GM23248 (cell line): ENCODE results near the gene SOX6. TPM values are rescaled to one million over a fixed set of nuclear protein-coding genes. Genes with fewer than 3 reads are reported as not detected.

Experiments
- DNase-seq: peaks from one replicate; pipeline ENCODE4 v3.0.0-alpha.2; 2015
- H2AFZ ChIP-seq: fragments of 200-600 bp; sonication (generic); 2 replicates; pipeline ENCODE4 v1.6.1; 2016; ENCODE audit warnings: antibody characterized with exemption
- H3F3A ChIP-seq: fragments of 200-600 bp; sonication (generic); 2 replicates; pipeline ENCODE4 v1.6.1; 2016; ENCODE audit warnings: mild to moderate bottlenecking, antibody characterized with exemption, mixed run types; ENCODE audit not compliant: insufficient read depth
- H3K27ac ChIP-seq: fragments of 200-600 bp; sonication (generic); 2 replicates; pipeline ENCODE4 v1.5.1; 2016; ENCODE audit warnings: mild to moderate bottlenecking
- H3K27me3 ChIP-seq: fragments of 200-600 bp; sonication (generic); replicated peaks from 2 replicates; pipeline ENCODE4 v1.6.1; 2016; ENCODE audit warnings: mild to moderate bottlenecking; ENCODE audit not compliant: insufficient read depth
- H3K36me3 ChIP-seq: fragments of 200-600 bp; sonication (generic); 2 replicates; pipeline ENCODE4 v1.6.1; 2016; ENCODE audit warnings: low read depth, mild to moderate bottlenecking
- H3K4me1 ChIP-seq: fragments of 200-600 bp; sonication (generic); 2 replicates; pipeline ENCODE4 v1.6.1; 2016; ENCODE audit warnings: mild to moderate bottlenecking; ENCODE audit not compliant: insufficient read depth
- H3K4me2 ChIP-seq: fragments of 200-600 bp; sonication (generic); one replicate; pipeline ENCODE4 v1.6.1; 2016; ENCODE audit warnings: mild to moderate bottlenecking; ENCODE audit not compliant: unreplicated experiment
- H3K4me3 ChIP-seq: fragments of 200-600 bp; sonication (generic); 2 replicates; pipeline ENCODE4 v1.5.1; 2016; ENCODE audit warnings: mild to moderate bottlenecking
- H3K79me2 ChIP-seq: fragments of 200-600 bp; sonication (generic); 2 replicates; pipeline ENCODE4 v1.6.1; 2016; ENCODE audit warnings: mild to moderate bottlenecking; ENCODE audit not compliant: insufficient read depth
- H3K9ac ChIP-seq: fragments of 200-600 bp; sonication (generic); 2 replicates; pipeline ENCODE4 v1.6.1; 2016; ENCODE audit warnings: mild to moderate bottlenecking
- H3K9me2 ChIP-seq: fragments of 200-600 bp; sonication (generic); 2 replicates; pipeline ENCODE4 v1.6.1; 2016; ENCODE audit warnings: mixed run types, mild to moderate bottlenecking, moderate library complexity; ENCODE audit not compliant: insufficient read depth
- H3K9me3 ChIP-seq: fragments of 200-600 bp; sonication (generic); one replicate; pipeline ENCODE4 v1.6.1; 2017; ENCODE audit warnings: low read depth
- H4K20me1 ChIP-seq: fragments of 200-600 bp; sonication (generic); 2 replicates; pipeline ENCODE4 v1.6.0; 2016; ENCODE audit not compliant: insufficient read depth
- EZH2 ChIP-seq: fragments of 200-600 bp; sonication (generic); IDR thresholded peaks from 2 replicates; pipeline ENCODE4 v1.6.1; 2018; ENCODE audit warnings: antibody characterized with exemption, mild to moderate bottlenecking; ENCODE audit not compliant: insufficient read depth, poor library complexity, severe bottlenecking
- EZH2phosphoT487 ChIP-seq: fragments of 200-600 bp; sonication (generic); IDR thresholded peaks from 2 replicates; pipeline ENCODE4 v1.6.1; 2018; ENCODE audit warnings: antibody characterized with exemption, moderate library complexity, mild to moderate bottlenecking, low read depth; ENCODE audit not compliant: insufficient read depth
- WGBS, 2 experiments: methylation state at CpG; one replicate each; pipeline ENCODE4 v1.1.6; 2015 to 2017; ENCODE audit warnings: low lambda C conversion rate in 2 of 2, low coverage in 1 of 2; ENCODE audit errors: missing lambda C conversion rate in 2 of 2; 5-methylcytosine and 5-hydroxymethylcytosine counted together
- in situ Hi-C: fragments of 300-500 bp; cut with MboI; formaldehyde crosslinking; loops from 2 replicates; pipeline ENCODE4 v1.15.0; 2020
- polyA plus RNA-seq: library from polyadenylated mRNA; unstranded; fragments of >200 nt; fragmentation: Nextera tagmentation; extraction: Ambion mirVana; gene quantifications from 2 replicates; pipeline ENCODE4 v1.2.1, GENCODE V29; 2016
- total RNA-seq: library from RNA; depleted of rRNA; stranded (reverse); fragments of >200 nt; shearing (Covaris generic); gene quantifications from 2 replicates; pipeline ENCODE4 v1.2.3, GENCODE V29; 2014

Gene SOX6
- total and polyA plus RNA-seq, 2 experiments from 2014 or later, result under 0.01 to 0.49 TPM

GRCh38 chr11:16372355-16372754 lies 16.0 kb upstream of the SOX6 start:
- Histone ChIP-seq H3K9me3 (no peaks in the 10 kb centered on the region), H3K27me3 (no peaks in the 10 kb centered on the region; the same call in 1 of the 2 replicates), H3K4me3 (no peak overlapping the region), H3F3A (no peaks in the 10 kb centered on the region), H3K4me1 (no peaks in the 10 kb centered on the region), H2AFZ (no peak overlapping the region), H3K9me2 (no peaks in the 10 kb centered on the region), H4K20me1 (no peaks in the 10 kb centered on the region), H3K36me3 (no peaks in the 10 kb centered on the region), H3K79me2 (no peaks in the 10 kb centered on the region), H3K4me2 (no peak overlapping the region), H3K27ac (no peak overlapping the region), H3K9ac (no peak overlapping the region)
- DNase-seq, result no peak
- 17 to 36% methylated on average over 2 of the region's 2 CpGs for WGBS, 2 experiments
- in situ Hi-C loops, result no loop called here
- TF ChIP-seq EZH2phosphoT487 (no peak), EZH2 (no peak)

- H3K27me3 ChIP-seq, result no peaks in the 10 kb centered on the region; the same call in 1 of the 2 replicates
- H4K20me1 ChIP-seq, result no peaks in the 10 kb centered on the region
- H3K79me2 ChIP-seq, result no peaks in the 10 kb centered on the region
- no peaks in the 10 kb centered on the region for H3K9me2 ChIP-seq
- H3K9me3 ChIP-seq, result no peaks in the 10 kb centered on the region
- no peaks in the 10 kb centered on the region for H3K36me3 ChIP-seq
- 51 to 54% methylated on average over 2 of the region's 2 CpGs for WGBS, 2 experiments
- H2AFZ ChIP-seq, result no peak overlapping the region
- TF ChIP-seq EZH2 (no peak), EZH2phosphoT487 (no peak)
- H3F3A ChIP-seq, result no peaks in the 10 kb centered on the region
- H3K4me3 ChIP-seq, result no peak overlapping the region
- no peak overlapping the region for H3K27ac ChIP-seq
- no peak overlapping the region for H3K4me2 ChIP-seq
- in situ Hi-C loops, result no loop called here
- H3K4me1 ChIP-seq, result no peaks in the 10 kb centered on the region
- no peak overlapping the region for H3K9ac ChIP-seq
- DNase-seq, result no peak
Measured at GRCh38 chr11:16367252-16367651, 10.9 kb upstream of the SOX6 start.

GRCh38 chr11:16365581-16366228 lies 9.4 kb upstream of the SOX6 start:
- in situ Hi-C loops, result no loop called here
- no peak for DNase-seq
- no peaks in the 10 kb centered on the region for H3K79me2 ChIP-seq
- H3K4me3 ChIP-seq, result no peak overlapping the region
- no peak overlapping the region for H3K27ac ChIP-seq
- H3K9ac ChIP-seq, result no peak overlapping the region
- TF ChIP-seq EZH2 (no peak), EZH2phosphoT487 (no peak)
- no peaks in the 10 kb centered on the region for H3K36me3 ChIP-seq
- no peak overlapping the region for H2AFZ ChIP-seq
- H3K9me2 ChIP-seq, result no peaks in the 10 kb centered on the region
- H3K4me1 ChIP-seq, result no peaks in the 10 kb centered on the region
- WGBS, 2 experiments, result 1 to 3% methylated on average over 3 of the region's 3 CpGs
- no peak overlapping the region for H3K4me2 ChIP-seq
- H4K20me1 ChIP-seq, result no peaks in the 10 kb centered on the region
- H3F3A ChIP-seq, result no peaks in the 10 kb centered on the region
- H3K27me3 ChIP-seq, result no peaks in the 10 kb centered on the region; the same call in 1 of the 2 replicates
- H3K9me3 ChIP-seq, result no peaks in the 10 kb centered on the region

GRCh38 chr11:16364254-16364653 lies 7.9 kb upstream of the SOX6 start:
- H3K9me2 ChIP-seq, result no peaks in the 10 kb centered on the region
- H2AFZ ChIP-seq, result no peak overlapping the region
- H3K27me3 ChIP-seq, result no peaks in the 10 kb centered on the region; the same call in 1 of the 2 replicates
- H3K79me2 ChIP-seq, result no peaks in the 10 kb centered on the region
- H3K4me3 ChIP-seq, result no peak overlapping the region
- H3K9me3 ChIP-seq, result no peaks in the 10 kb centered on the region
- no peaks in the 10 kb centered on the region for H4K20me1 ChIP-seq
- TF ChIP-seq EZH2 (no peak), EZH2phosphoT487 (no peak)
- no peak overlapping the region for H3K4me2 ChIP-seq
- H3K4me1 ChIP-seq, result no peaks in the 10 kb centered on the region
- no peak overlapping the region for H3K9ac ChIP-seq
- no peaks in the 10 kb centered on the region for H3F3A ChIP-seq
- in situ Hi-C loops, result no loop called here
- DNase-seq, result no peak
- H3K36me3 ChIP-seq, result no peaks in the 10 kb centered on the region
- no peak overlapping the region for H3K27ac ChIP-seq
